ENCODE data around the gene MMP3. TPM values are rescaled to one million over a fixed set of nuclear protein-coding genes. Genes with fewer than 3 reads are reported as not detected.

MMP3 gene
- total RNA-seq, 1 experiment from 2014 or later = not detected

DNA sequence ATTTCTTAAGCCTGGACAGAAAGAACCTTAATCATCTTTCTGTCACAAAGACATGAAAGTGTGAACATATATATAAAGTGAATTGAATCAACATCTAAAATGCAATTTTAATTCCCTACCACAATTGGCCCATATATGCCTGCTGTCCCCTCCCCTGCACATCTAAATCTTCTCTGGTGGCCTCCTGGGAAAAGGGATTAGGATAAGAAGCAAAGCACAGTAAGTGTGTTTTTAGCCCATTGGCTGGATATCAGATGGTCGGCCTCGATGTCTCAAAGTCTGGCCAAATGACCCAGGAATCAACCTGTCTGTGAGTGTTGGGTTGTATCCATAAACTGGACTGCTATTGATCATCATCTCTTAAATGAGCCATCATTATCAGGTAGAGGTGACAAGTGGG is 5.8 kb downstream of the MMP3 start:
- H3K9me3 ChIP-seq (ENCODE audit: control insufficient read depth, low read depth, low read length) = no peaks in the 10 kb centered on the region
- no peak overlapping the region for H3K27ac Mint-ChIP-seq
- no peak overlapping the region for H2BK120ac ChIP-seq (ENCODE audit: low read depth, low read length, poor library complexity, severe bottlenecking)
- no CpG with 5 or more reads among the region's 2 CpGs for WGBS (ENCODE audit: extremely low coverage, insufficient read length, low lambda C conversion rate)
- no peak overlapping the region for H2AK5ac ChIP-seq (ENCODE audit: insufficient read length, low read length)
- no peaks in the 10 kb centered on the region for H3K23me2 ChIP-seq (ENCODE audit: insufficient read length, low read depth, low read length, poor library complexity, severe bottlenecking)
- H3K79me2 ChIP-seq (ENCODE audit: insufficient read depth, low read length) = no peaks in the 10 kb centered on the region
- H3K9me3 Mint-ChIP-seq = no peaks in the 10 kb centered on the region
- no peak overlapping the region for H4K91ac ChIP-seq (ENCODE audit: insufficient read length, low read depth, low read length)
- H2BK15ac ChIP-seq (ENCODE audit: low read depth, low read length) = no peak overlapping the region
- H3K4me2 ChIP-seq (ENCODE audit: insufficient read depth, insufficient read length, low read length) = no peak overlapping the region
- H4K8ac ChIP-seq (replicated peaks; ENCODE audit: insufficient read length, low read depth, low read length) = no peak overlapping the region
- H2BK20ac ChIP-seq (ENCODE audit: low read depth, low read length, poor library complexity, severe bottlenecking) = no peak overlapping the region
- H3K27me3 Mint-ChIP-seq (ENCODE audit: low read depth) = no peaks in the 10 kb centered on the region
- no peak for DNase-seq
- H3K27me3 ChIP-seq (ENCODE audit: insufficient read depth, low read length) = no peaks in the 10 kb centered on the region
- no peak overlapping the region for H2AFZ ChIP-seq (ENCODE audit: low read length)
- H3K79me1 ChIP-seq (ENCODE audit: insufficient read depth, low read depth, low read length, poor library complexity, severe bottlenecking) = no peaks in the 10 kb centered on the region
- no peak overlapping the region for H3T11ph ChIP-seq (ENCODE audit: low read length)
- peaks cover 15 to 19% of the 10 kb centered on the region in 2 experiments for H3K4me1 Mint-ChIP-seq
- H3K23ac ChIP-seq (ENCODE audit: insufficient read length, low read depth, low read length) = no peak overlapping the region
- no peak overlapping the region for H3K14ac ChIP-seq (ENCODE audit: insufficient read depth, low read length)
- no peak overlapping the region for H2BK5ac ChIP-seq (ENCODE audit: insufficient read length, low read length)
- TF ChIP-seq, protein P1, sequence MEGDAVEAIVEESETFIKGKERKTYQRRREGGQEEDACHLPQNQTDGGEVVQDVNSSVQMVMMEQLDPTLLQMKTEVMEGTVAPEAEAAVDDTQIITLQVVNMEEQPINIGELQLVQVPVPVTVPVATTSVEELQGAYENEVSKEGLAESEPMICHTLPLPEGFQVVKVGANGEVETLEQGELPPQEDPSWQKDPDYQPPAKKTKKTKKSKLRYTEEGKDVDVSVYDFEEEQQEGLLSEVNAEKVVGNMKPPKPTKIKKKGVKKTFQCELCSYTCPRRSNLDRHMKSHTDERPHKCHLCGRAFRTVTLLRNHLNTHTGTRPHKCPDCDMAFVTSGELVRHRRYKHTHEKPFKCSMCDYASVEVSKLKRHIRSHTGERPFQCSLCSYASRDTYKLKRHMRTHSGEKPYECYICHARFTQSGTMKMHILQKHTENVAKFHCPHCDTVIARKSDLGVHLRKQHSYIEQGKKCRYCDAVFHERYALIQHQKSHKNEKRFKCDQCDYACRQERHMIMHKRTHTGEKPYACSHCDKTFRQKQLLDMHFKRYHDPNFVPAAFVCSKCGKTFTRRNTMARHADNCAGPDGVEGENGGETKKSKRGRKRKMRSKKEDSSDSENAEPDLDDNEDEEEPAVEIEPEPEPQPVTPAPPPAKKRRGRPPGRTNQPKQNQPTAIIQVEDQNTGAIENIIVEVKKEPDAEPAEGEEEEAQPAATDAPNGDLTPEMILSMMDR (conservative IDR thresholded peaks at IDR 0.05) = no peak
- no peak overlapping the region for H2BK12ac ChIP-seq (ENCODE audit: insufficient read length, low read depth, low read length)
- H3K4ac ChIP-seq (ENCODE audit: low read depth, low read length) = no peak overlapping the region
- no peak overlapping the region for H4K5ac ChIP-seq (ENCODE audit: insufficient read length, low read depth, low read length)
- no peak overlapping the region for H3K4me3 Mint-ChIP-seq
- H3K36me3 Mint-ChIP-seq (ENCODE audit: insufficient read depth in 1 of 3, low read depth in 3 of 3) = no peaks in the 10 kb centered on the region
- no peak overlapping the region for H3K56ac ChIP-seq (ENCODE audit: insufficient read length, low read depth, low read length)
- H3K18ac ChIP-seq (ENCODE audit: insufficient read length, low read depth, low read length) = no peak overlapping the region
- no peaks in the 10 kb centered on the region for H4K20me1 ChIP-seq (ENCODE audit: control insufficient read depth, insufficient read depth, insufficient read length)
- no peak overlapping the region for H3K9ac ChIP-seq (ENCODE audit: extremely low read depth, insufficient read length, low read length)
- H3K4me1 ChIP-seq (ENCODE audit: insufficient read depth, low read length) = peaks cover 3% of the 10 kb centered on the region; the same call in 1 of the 2 replicates
- H3K27ac ChIP-seq (ENCODE audit: insufficient read length, low read depth, low read length) = no peak overlapping the region
